Peyer's patch (tissue), 4 donors: ENCODE results near the gene SLC18A3. TPM values are rescaled to one million over a fixed set of nuclear protein-coding genes. Genes with fewer than 3 reads are reported as not detected.

Experiments used
- DNase-seq, 3 donors: peaks; one replicate each; pipeline ENCODE4 v3.0.0-alpha.2; 2017 to 2019
- H3K27ac ChIP-seq, 4 donors: fragments of 200-600 bp; sonication (generic); one replicate each; pipeline ENCODE4 v1.5.1; 2016 to 2019
- H3K27me3 ChIP-seq, 2 donors: fragments of 200-600 bp; sonication (generic); one replicate each; pipeline ENCODE4 v1.5.1; 2019
- H3K36me3 ChIP-seq, 3 donors: fragments of 200-600 bp; sonication (generic); one replicate each; pipeline ENCODE4 v1.5.1; 2016 to 2019
- H3K4me1 ChIP-seq, 4 donors: fragments of 200-600 bp; sonication (generic); one replicate each; pipeline ENCODE4 v1.5.1; 2016 to 2019
- H3K4me3 ChIP-seq, 4 donors: fragments of 200-600 bp; sonication (generic); 1 replicate in 3 of 4; 2 replicates in 1 of 4; pipeline ENCODE4 v1.5.1; 2016 to 2019; ENCODE audit warnings: mild to moderate bottlenecking in 1 of 4
- H3K9me3 ChIP-seq, 4 donors: fragments of 200-600 bp; sonication (generic); one replicate each; pipeline ENCODE4 v1.5.1; 2016 to 2019; ENCODE audit warnings: mild to moderate bottlenecking in 1 of 4
- POLR2A ChIP-seq, 2 donors: fragments of 450-650 bp; IDR thresholded peaks; one replicate each; pipeline ENCODE4 v1.5.1; 2017; ENCODE audit warnings: antibody characterized with exemption in 2 of 2, mild to moderate bottlenecking in 2 of 2, moderate library complexity in 2 of 2
- total RNA-seq, 4 donors: library from RNA; depleted of rRNA; stranded (reverse); fragments of >200 nt; gene quantifications; one replicate each; pipeline ENCODE4 v1.1.0, GENCODE V29; 2016
- TF ChIP-seq, protein P1 (sequence below), 6 experiments: fragments of 450-650 bp in 4 of 6; fragments of 200-600 bp in 2 of 6; sonication (generic) in 1 of 6; IDR thresholded peaks; one replicate each; pipeline ENCODE4 v1.5.1; 2017 to 2019; ENCODE audit warnings: antibody characterized with exemption in 6 of 6, mild to moderate bottlenecking in 3 of 6, moderate library complexity in 1 of 6

SLC18A3 gene
- total RNA-seq, 4 donors from 2014 or later, result 0.47 TPM; not detected in 3

DNA sequence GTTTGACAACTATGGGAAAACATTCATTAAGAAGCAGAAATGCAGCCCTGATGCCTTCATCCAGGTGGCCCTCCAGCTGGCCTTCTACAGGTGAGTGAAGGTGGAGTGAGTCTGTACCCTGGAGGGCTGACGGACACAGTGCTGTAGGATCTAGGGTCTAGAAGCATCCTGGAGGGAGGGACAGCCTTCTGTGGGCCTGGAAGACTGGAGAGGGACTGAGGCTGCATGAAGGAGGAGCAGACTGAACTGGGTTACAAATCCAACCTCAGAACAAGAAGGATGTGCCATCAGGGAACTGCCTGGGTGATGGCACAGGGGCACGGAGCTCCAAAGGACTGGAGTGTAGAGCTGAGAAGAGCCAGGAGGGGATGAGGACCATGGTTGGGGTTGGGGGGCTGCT, 41.8 kb downstream of the SLC18A3 start:
- TF ChIP-seq, protein P1, sequence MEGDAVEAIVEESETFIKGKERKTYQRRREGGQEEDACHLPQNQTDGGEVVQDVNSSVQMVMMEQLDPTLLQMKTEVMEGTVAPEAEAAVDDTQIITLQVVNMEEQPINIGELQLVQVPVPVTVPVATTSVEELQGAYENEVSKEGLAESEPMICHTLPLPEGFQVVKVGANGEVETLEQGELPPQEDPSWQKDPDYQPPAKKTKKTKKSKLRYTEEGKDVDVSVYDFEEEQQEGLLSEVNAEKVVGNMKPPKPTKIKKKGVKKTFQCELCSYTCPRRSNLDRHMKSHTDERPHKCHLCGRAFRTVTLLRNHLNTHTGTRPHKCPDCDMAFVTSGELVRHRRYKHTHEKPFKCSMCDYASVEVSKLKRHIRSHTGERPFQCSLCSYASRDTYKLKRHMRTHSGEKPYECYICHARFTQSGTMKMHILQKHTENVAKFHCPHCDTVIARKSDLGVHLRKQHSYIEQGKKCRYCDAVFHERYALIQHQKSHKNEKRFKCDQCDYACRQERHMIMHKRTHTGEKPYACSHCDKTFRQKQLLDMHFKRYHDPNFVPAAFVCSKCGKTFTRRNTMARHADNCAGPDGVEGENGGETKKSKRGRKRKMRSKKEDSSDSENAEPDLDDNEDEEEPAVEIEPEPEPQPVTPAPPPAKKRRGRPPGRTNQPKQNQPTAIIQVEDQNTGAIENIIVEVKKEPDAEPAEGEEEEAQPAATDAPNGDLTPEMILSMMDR (IDR thresholded peaks at IDR 0.05), result no peak
- TF ChIP-seq POLR2A (IDR thresholded peaks at IDR 0.05), result no peak
- Histone ChIP-seq H3K4me1 (peaks cover 0 to 4% (median 0%) of the 10 kb centered on the region in 4 donors), H3K36me3 (no peaks in the 10 kb centered on the region), H3K4me3 (no peak overlapping the region), H3K27me3 (no peaks in the 10 kb centered on the region), H3K9me3 (no peaks in the 10 kb centered on the region), H3K27ac (no peak overlapping the region)
- no peak for DNase-seq

DNA sequence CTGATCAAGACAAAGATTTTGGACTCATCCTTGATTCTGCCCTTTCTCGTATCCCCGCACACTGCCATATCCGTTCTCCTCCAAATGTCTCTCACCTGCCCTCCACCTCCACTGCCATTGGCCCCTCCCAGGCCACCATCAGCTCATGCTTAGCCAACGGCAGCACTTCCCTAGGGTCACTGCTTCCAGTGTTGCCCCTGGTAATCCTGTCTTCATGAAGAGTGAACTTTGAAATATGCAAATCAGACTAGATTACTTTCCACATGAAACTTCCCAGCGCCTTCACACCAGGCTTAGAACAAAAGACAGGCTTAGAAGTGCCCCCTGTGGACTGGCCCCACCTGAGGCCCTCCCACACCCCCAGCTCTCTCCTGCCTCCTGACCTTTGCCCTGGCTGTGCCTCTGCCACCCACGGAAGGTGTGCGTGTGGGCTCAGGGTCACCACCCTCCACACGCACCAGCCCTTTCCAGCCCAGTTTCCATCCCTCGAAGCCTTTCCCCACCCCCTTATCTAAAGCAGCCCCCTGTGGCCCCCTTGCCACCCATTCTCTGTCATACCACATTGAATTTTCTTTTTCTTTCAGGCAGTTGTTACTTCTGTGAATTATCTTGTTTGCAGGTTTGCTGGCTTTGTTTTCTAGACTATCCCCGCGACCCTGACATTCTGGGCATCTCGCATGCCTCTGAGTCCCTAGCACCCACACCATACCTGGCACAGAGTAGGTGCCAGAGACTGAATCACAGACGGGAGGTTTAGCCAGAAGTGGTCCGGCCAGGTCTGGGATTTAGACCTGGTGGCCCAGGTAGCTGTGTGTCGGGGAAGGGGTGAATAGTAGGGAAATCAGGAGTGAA, 42.5 kb downstream of the SLC18A3 start:
- peaks cover 0 to 4% (median 0%) of the 10 kb centered on the region in 4 donors for H3K4me1 ChIP-seq
- H3K36me3 ChIP-seq, result no peaks in the 10 kb centered on the region
- DNase-seq, result no peak
- H3K27me3 ChIP-seq, result no peaks in the 10 kb centered on the region
- no peaks in the 10 kb centered on the region for H3K9me3 ChIP-seq
- H3K4me3 ChIP-seq, result no peak overlapping the region
- TF ChIP-seq POLR2A (IDR thresholded peaks at IDR 0.05), result no peak
- TF ChIP-seq, protein P1 (IDR thresholded peaks at IDR 0.05), result no peak
- H3K27ac ChIP-seq, result no peak overlapping the region

GRCh38 chr10:49653273-49653929, 43.3 kb downstream of the SLC18A3 start:
- no peak for DNase-seq
- no peaks in the 10 kb centered on the region for H3K9me3 ChIP-seq
- H3K36me3 ChIP-seq, result no peaks in the 10 kb centered on the region
- TF ChIP-seq, protein P1 (IDR thresholded peaks at IDR 0.05), result no peak
- TF ChIP-seq POLR2A (IDR thresholded peaks at IDR 0.05), result no peak
- no peak overlapping the region for H3K4me3 ChIP-seq
- H3K27ac ChIP-seq, result no peak overlapping the region
- H3K4me1 ChIP-seq, result peaks cover 0 to 4% (median 0%) of the 10 kb centered on the region in 4 donors
- H3K27me3 ChIP-seq, result no peaks in the 10 kb centered on the region

GRCh38 chr10:49654036-49654693, 44.1 kb downstream of the SLC18A3 start:
- H3K4me3 ChIP-seq, result no peak overlapping the region
- H3K27ac ChIP-seq, result no peak overlapping the region
- peaks cover 0 to 4% (median 0%) of the 10 kb centered on the region in 4 donors for H3K4me1 ChIP-seq
- H3K27me3 ChIP-seq, result no peaks in the 10 kb centered on the region
- no peaks in the 10 kb centered on the region for H3K36me3 ChIP-seq
- TF ChIP-seq, protein P1 (IDR thresholded peaks at IDR 0.05), result no peak
- TF ChIP-seq POLR2A (IDR thresholded peaks at IDR 0.05), result no peak
- H3K9me3 ChIP-seq, result no peaks in the 10 kb centered on the region
- DNase-seq, result no peak

GRCh38 chr10:49655099-49655498, 45.0 kb downstream of the SLC18A3 start:
- TF ChIP-seq, protein P1 (IDR thresholded peaks at IDR 0.05), result no peak
- Histone ChIP-seq H3K27me3 (no peaks in the 10 kb centered on the region), H3K27ac (no peak overlapping the region), H3K9me3 (peaks cover 0 to 2% (median 0%) of the 10 kb centered on the region in 4 donors), H3K4me1 (peaks cover 0 to 4% (median 0%) of the 10 kb centered on the region in 4 donors), H3K4me3 (no peak overlapping the region), H3K36me3 (no peaks in the 10 kb centered on the region)
- peak in 1 of 3 donors; percentile 38 for DNase-seq
